Neuronal stem cell (in vitro differentiated cells): ENCODE results near the gene ZCCHC3.

ENCODE experiments used
- DNase-seq: peaks from one replicate; pipeline ENCODE4 v3.0.0-alpha.2; 2013; ENCODE audit warnings: low spot score
- H2AFZ ChIP-seq: one replicate; pipeline ENCODE4 v1.6.1; 2013; ENCODE audit warnings: mild to moderate bottlenecking, low read length, inconsistent platforms
- H2AK5ac ChIP-seq: 2 replicates; pipeline ENCODE4 v1.6.1; 2013; ENCODE audit warnings: low read depth, mild to moderate bottlenecking, inconsistent platforms, low read length, moderate library complexity, mixed read lengths
- H2BK120ac ChIP-seq: 2 replicates; pipeline ENCODE4 v1.6.1; 2013; ENCODE audit warnings: low read depth, mild to moderate bottlenecking, inconsistent platforms, low read length, moderate library complexity, mixed read lengths
- H2BK12ac ChIP-seq: one replicate; pipeline ENCODE4 v1.6.1; 2013; ENCODE audit warnings: low read length, inconsistent platforms
- H2BK15ac ChIP-seq: 2 replicates; pipeline ENCODE4 v1.6.1; 2013; ENCODE audit warnings: mild to moderate bottlenecking, low read length, inconsistent platforms, mixed read lengths
- H2BK5ac ChIP-seq: one replicate; pipeline ENCODE4 v1.6.1; 2013; ENCODE audit warnings: inconsistent platforms, mild to moderate bottlenecking, low read length, moderate library complexity
- H3K14ac ChIP-seq: one replicate; pipeline ENCODE4 v1.6.1; 2013; ENCODE audit warnings: low read length, inconsistent platforms
- H3K18ac ChIP-seq: 2 replicates; pipeline ENCODE4 v1.6.1; 2013; ENCODE audit warnings: low read length, inconsistent platforms
- H3K23ac ChIP-seq: 2 replicates; pipeline ENCODE4 v1.6.1; 2013; ENCODE audit warnings: low read depth, mild to moderate bottlenecking, mixed read lengths, low read length, inconsistent platforms; ENCODE audit not compliant: poor library complexity
- H3K27ac ChIP-seq: replicated peaks from 3 replicates; pipeline ENCODE4 v1.5.1; 2013; ENCODE audit warnings: low read length, inconsistent platforms
- H3K27me3 ChIP-seq, 3 experiments: 2 replicates each; pipeline ENCODE4 v1.6.1; 2013; ENCODE audit warnings: low read length in 3 of 3, mild to moderate bottlenecking in 2 of 3, inconsistent platforms in 1 of 3, low read depth in 1 of 3, mixed read lengths in 1 of 3, moderate library complexity in 1 of 3; ENCODE audit not compliant: control insufficient read depth in 3 of 3, insufficient read depth in 3 of 3
- H3K36me3 ChIP-seq, 2 donors: replicated peaks in 1 of 2; 2 replicates each; pipeline ENCODE4 v1.6.1; 2013; ENCODE audit warnings: low read length in 2 of 2; ENCODE audit not compliant: control insufficient read depth in 2 of 2, insufficient read depth in 2 of 2
- H3K4ac ChIP-seq: 2 replicates; pipeline ENCODE4 v1.6.1; 2013; ENCODE audit warnings: inconsistent platforms, mild to moderate bottlenecking, low read length, moderate library complexity
- H3K4me1 ChIP-seq, 2 donors: 1 replicate in 1 of 2; 2 replicates in 1 of 2; pipeline ENCODE4 v1.6.1; 2013; ENCODE audit warnings: low read length in 2 of 2, low read depth in 1 of 2; ENCODE audit not compliant: control insufficient read depth in 2 of 2, insufficient read depth in 1 of 2
- H3K4me2 ChIP-seq: one replicate; pipeline ENCODE4 v1.6.1; 2013; ENCODE audit warnings: mild to moderate bottlenecking, low read length, inconsistent platforms; ENCODE audit not compliant: insufficient read depth, poor library complexity, severe bottlenecking
- H3K4me3 ChIP-seq, 2 donors: 2 replicates each; pipeline ENCODE4 v1.5.1; 2013; ENCODE audit warnings: low read length in 2 of 2, mild to moderate bottlenecking in 2 of 2, inconsistent platforms in 1 of 2, moderate library complexity in 1 of 2
- H3K79me1 ChIP-seq: one replicate; pipeline ENCODE4 v1.6.1; 2013; ENCODE audit warnings: low read depth, mild to moderate bottlenecking, inconsistent platforms, low read length, moderate library complexity
- H3K9ac ChIP-seq: one replicate; pipeline ENCODE4 v1.6.1; 2013; ENCODE audit warnings: mild to moderate bottlenecking, low read depth, low read length, inconsistent platforms; ENCODE audit not compliant: poor library complexity
- H3K9me3 ChIP-seq, 2 donors: replicated peaks in 1 of 2; 2 replicates each; pipeline versions ENCODE3 to v1.6.1; 2013; ENCODE audit warnings: low read length in 2 of 2, mild to moderate bottlenecking in 2 of 2, inconsistent platforms in 1 of 2, low read depth in 1 of 2, mixed read lengths in 1 of 2, moderate library complexity in 1 of 2; ENCODE audit not compliant: control insufficient read depth in 2 of 2, insufficient read depth in 1 of 2
- H4K8ac ChIP-seq: one replicate; pipeline ENCODE4 v1.6.1; 2013; ENCODE audit warnings: low read depth, mild to moderate bottlenecking, inconsistent platforms, low read length, moderate library complexity
- H4K91ac ChIP-seq: one replicate; pipeline ENCODE4 v1.6.1; 2013; ENCODE audit warnings: low read length, low read depth, mild to moderate bottlenecking, inconsistent platforms; ENCODE audit not compliant: poor library complexity
- WGBS, 2 donors: extraction: QIAGEN DNeasy Blood & Tissue Kit; methylation state at CpG; one replicate each; pipeline ENCODE4 v1.1.7; 2013; ENCODE audit warnings: missing lambda C conversion rate in 2 of 2, mixed read lengths in 1 of 2; ENCODE audit not compliant: insufficient read length in 2 of 2, insufficient replicate concordance in 1 of 2; ENCODE audit errors: extremely low coverage in 2 of 2; 5-methylcytosine and 5-hydroxymethylcytosine counted together

The ZCCHC3 gene

GRCh38 chr20:347317-347639 is 49.9 kb downstream of the ZCCHC3 start:
- H3K23ac ChIP-seq, result peak overlapping the region; percentile 98
- peak overlapping the region; percentile 79 to 99 for H3K4me3 ChIP-seq
- peak overlapping the region; percentile 94 for H2AFZ ChIP-seq
- peak overlapping the region; percentile 72 for H3K27ac ChIP-seq
- H2BK15ac ChIP-seq, result peak overlapping the region; percentile 77
- no CpG with 5 or more reads among the region's 19 CpGs for WGBS, 2 donors
- peaks cover 0 to 3% (median 0%) of the 10 kb centered on the region in 3 experiments for H3K27me3 ChIP-seq
- no peak overlapping the region for H2BK12ac ChIP-seq
- H4K8ac ChIP-seq, result no peak overlapping the region
- no peak overlapping the region for H4K91ac ChIP-seq
- H2BK5ac ChIP-seq, result peak overlapping the region; percentile 90
- peak overlapping the region; percentile 93 for H3K4me2 ChIP-seq
- H3K79me1 ChIP-seq, result peaks cover 2% of the 10 kb centered on the region
- peaks cover 6 to 18% of the 10 kb centered on the region in 2 donors for H3K36me3 ChIP-seq
- H3K4ac ChIP-seq, result no peak overlapping the region
- no peaks in the 10 kb centered on the region for H3K9me3 ChIP-seq
- no peak for DNase-seq
- no peak overlapping the region for H3K14ac ChIP-seq
- peak overlapping the region; percentile 60 for H2AK5ac ChIP-seq
- H3K4me1 ChIP-seq, result peaks cover 8 to 11% of the 10 kb centered on the region in 2 donors
- H3K9ac ChIP-seq, result peak overlapping the region; percentile 87
- no peak overlapping the region for H2BK120ac ChIP-seq
- peak overlapping the region; percentile 81 for H3K18ac ChIP-seq

GRCh38 chr20:347640-348484 is 50.5 kb downstream of the ZCCHC3 start:
- Histone ChIP-seq H2BK120ac (no peak overlapping the region), H3K9ac (peak overlapping the region; percentile 87), H3K27ac (peak overlapping the region; percentile 87), H3K79me1 (peaks cover 2% of the 10 kb centered on the region), H3K4me1 (peaks cover 8 to 11% of the 10 kb centered on the region in 2 donors), H3K18ac (peak overlapping the region; percentile 95), H3K27me3 (peaks cover 0 to 3% (median 0%) of the 10 kb centered on the region in 3 experiments), H3K4ac (no peak overlapping the region), H2AK5ac (peak overlapping the region; percentile 60), H2BK12ac (no peak overlapping the region), H4K8ac (no peak overlapping the region), H2BK15ac (peak overlapping the region; percentile 24), H3K23ac (peak overlapping the region; percentile 98), H4K91ac (no peak overlapping the region), H3K36me3 (peaks cover 6 to 19% of the 10 kb centered on the region in 2 donors), H3K9me3 (no peaks in the 10 kb centered on the region), H3K14ac (peak overlapping the region; percentile 42), H3K4me3 (peak overlapping the region; percentile 79 to 99), H3K4me2 (peak overlapping the region; percentile 93), H2BK5ac (peak overlapping the region; percentile 90), H2AFZ (peak overlapping the region; percentile 94)
- DNase-seq, result peak; percentile 94
- WGBS, 2 donors, result no CpG with 5 or more reads among the region's 61 CpGs

DNA sequence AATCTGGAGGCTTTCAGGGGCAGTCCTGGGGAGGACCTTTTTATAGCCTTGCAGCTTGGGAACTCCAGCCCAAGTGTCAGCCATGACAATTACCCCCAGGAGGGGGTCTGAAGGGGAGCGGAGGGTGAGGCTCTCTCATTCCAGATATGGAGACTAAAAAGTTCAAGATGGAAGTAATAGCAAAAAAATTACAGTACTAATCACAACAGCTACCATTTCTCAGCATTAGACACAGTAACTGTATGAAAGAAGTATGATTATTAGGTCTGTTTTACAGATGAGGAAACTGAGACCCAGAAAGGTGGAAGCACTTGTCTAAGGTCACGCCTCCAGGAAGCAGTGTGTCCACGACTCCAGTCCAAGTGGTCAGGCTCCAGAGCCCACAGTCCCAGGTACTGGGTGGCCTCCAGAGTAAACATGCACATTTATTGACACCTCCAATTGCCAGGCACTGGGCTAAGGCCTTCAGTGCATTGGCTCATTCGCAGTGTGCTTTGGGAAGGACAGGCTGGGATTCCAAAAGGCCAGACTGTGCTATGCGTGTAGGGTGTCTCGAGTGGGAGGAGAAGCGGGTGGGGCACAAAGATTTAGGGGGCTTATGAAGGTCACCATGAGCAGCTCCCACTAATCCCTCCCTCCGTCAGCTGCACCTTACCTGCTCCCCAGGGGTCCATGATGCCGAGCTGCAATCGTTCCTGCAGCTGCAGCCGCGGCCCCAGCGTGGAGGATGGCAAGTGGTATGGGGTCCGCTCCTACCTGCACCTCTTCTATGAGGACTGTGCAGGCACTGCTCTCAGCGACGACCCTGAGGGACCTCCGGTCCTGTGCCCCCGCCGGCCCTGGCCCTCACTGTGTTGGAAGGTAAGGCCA is 51.8 kb downstream of the ZCCHC3 start:
- no peak overlapping the region for H3K4me3 ChIP-seq
- H3K79me1 ChIP-seq, result peaks cover 2% of the 10 kb centered on the region
- no peak overlapping the region for H2BK120ac ChIP-seq
- H4K91ac ChIP-seq, result no peak overlapping the region
- H4K8ac ChIP-seq, result no peak overlapping the region
- no peak overlapping the region for H3K4me2 ChIP-seq
- H3K36me3 ChIP-seq, result peaks cover 6 to 30% of the 10 kb centered on the region in 2 donors
- no CpG with 5 or more reads among the region's 19 CpGs for WGBS, 2 donors
- no peak overlapping the region for H2BK12ac ChIP-seq
- no peak for DNase-seq
- no peak overlapping the region for H3K4ac ChIP-seq
- peak overlapping the region; percentile 77 for H2BK5ac ChIP-seq
- no peak overlapping the region for H3K23ac ChIP-seq
- H3K18ac ChIP-seq, result no peak overlapping the region
- no peak overlapping the region for H2AFZ ChIP-seq
- H2AK5ac ChIP-seq, result no peak overlapping the region
- peak overlapping the region; percentile 73 for H2BK15ac ChIP-seq
- peak overlapping the region; percentile 64 for H3K14ac ChIP-seq
- H3K9ac ChIP-seq, result peak overlapping the region; percentile 55
- peaks cover 8 to 11% of the 10 kb centered on the region in 2 donors for H3K4me1 ChIP-seq
- no peak overlapping the region for H3K27ac ChIP-seq
- H3K9me3 ChIP-seq, result no peaks in the 10 kb centered on the region
- H3K27me3 ChIP-seq, result peaks cover 0 to 3% (median 0%) of the 10 kb centered on the region in 3 experiments
